ENCODE results near the gene MAP2. TPM values are rescaled to one million over a fixed set of nuclear protein-coding genes. Genes with fewer than 3 reads are reported as not detected.

MAP2 gene
- total RNA-seq, 1 donor from 2014 or later: 57.6 TPM

DNA sequence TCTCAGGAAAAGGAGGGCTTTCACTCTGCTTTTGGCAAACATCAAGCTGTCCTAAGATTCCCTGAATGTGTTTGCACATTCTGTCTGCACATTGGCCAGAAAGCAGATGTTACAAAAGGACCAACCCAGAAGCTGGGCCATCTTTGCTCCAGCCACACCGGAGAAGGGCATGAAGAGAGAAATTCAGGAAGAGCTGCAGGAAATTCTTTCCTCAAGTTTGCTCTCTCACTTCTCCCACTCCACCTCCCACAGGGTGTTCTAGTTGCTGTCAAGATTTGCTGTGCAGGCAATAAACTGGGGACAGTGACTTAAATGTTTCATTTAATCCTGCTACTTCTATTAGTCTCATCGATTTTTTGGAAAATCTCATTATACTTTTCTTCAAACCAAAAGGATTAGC is 210.1 kb downstream of the MAP2 start:
- peaks cover 0 to 2% of the 10 kb centered on the region in 2 donors for H3K4me1 ChIP-seq
- H3K4me3 ChIP-seq: no peak overlapping the region
- TF ChIP-seq, protein P1, sequence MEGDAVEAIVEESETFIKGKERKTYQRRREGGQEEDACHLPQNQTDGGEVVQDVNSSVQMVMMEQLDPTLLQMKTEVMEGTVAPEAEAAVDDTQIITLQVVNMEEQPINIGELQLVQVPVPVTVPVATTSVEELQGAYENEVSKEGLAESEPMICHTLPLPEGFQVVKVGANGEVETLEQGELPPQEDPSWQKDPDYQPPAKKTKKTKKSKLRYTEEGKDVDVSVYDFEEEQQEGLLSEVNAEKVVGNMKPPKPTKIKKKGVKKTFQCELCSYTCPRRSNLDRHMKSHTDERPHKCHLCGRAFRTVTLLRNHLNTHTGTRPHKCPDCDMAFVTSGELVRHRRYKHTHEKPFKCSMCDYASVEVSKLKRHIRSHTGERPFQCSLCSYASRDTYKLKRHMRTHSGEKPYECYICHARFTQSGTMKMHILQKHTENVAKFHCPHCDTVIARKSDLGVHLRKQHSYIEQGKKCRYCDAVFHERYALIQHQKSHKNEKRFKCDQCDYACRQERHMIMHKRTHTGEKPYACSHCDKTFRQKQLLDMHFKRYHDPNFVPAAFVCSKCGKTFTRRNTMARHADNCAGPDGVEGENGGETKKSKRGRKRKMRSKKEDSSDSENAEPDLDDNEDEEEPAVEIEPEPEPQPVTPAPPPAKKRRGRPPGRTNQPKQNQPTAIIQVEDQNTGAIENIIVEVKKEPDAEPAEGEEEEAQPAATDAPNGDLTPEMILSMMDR (IDR thresholded peaks at IDR 0.05): no peak
- no peaks in the 10 kb centered on the region for H3K27me3 ChIP-seq
- no peaks in the 10 kb centered on the region for H3K36me3 ChIP-seq
- intact Hi-C loops (cut with DNase I): no loop called here
- H3K27ac ChIP-seq: no peak overlapping the region
- DNase-seq (ENCODE audit: low spot score in 2 of 2): no peak
- H3K9me3 ChIP-seq: no peaks in the 10 kb centered on the region

DNA sequence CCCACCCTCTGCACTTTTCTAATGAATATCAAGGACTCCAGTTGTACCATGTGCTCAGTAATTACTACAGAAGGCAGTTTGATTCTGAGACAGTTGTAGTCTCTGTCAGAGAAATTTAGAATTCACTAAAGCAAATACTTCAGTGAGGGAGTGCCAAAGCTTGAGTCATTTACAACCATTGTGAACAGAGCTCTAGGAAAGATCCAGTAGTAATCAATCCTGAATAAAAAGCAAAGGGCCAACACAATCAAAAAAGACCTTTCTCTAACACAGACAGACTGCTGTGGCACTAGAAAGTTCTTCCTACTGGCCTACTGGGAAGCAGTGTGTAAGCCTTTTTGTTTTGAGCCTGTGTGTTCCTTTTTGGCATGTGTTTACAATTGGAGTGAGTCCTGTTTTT is 212.2 kb downstream of the MAP2 start:
- TF ChIP-seq, protein P1 (IDR thresholded peaks at IDR 0.05): no peak
- Histone ChIP-seq H3K4me3 (no peak overlapping the region), H3K36me3 (no peaks in the 10 kb centered on the region), H3K4me1 (no peaks in the 10 kb centered on the region), H3K27ac (no peak overlapping the region), H3K27me3 (no peaks in the 10 kb centered on the region), H3K9me3 (no peaks in the 10 kb centered on the region)
- intact Hi-C loops (cut with DNase I): no loop called here
- no peak for DNase-seq (ENCODE audit: low spot score in 2 of 2)

DNA sequence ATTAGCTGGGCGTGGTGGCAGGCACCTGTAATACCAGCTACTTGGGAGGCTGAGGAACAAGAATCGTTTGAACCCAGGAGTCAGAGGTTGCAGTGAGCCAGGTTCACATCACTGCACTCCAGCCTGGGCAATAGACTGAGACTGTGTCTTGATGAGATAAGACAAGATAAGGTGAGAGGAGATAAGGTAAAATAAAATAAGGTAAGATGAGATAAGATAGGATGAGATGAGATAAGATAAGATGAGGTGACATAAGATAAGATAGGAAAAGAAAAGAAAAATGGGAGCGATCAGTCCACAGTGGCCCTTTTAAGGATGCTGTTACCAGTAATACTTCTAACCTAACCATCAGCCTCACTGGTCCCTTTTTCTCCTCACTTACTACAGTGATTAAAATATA is 213.4 kb downstream of the MAP2 start:
- H3K27me3 ChIP-seq: no peaks in the 10 kb centered on the region
- no peak for DNase-seq (ENCODE audit: low spot score in 2 of 2)
- H3K36me3 ChIP-seq: no peaks in the 10 kb centered on the region
- no peak overlapping the region for H3K4me3 ChIP-seq
- H3K27ac ChIP-seq: no peak overlapping the region
- TF ChIP-seq, protein P1 (IDR thresholded peaks at IDR 0.05): no peak
- intact Hi-C loops (cut with DNase I): no loop called here
- H3K9me3 ChIP-seq: no peaks in the 10 kb centered on the region
- H3K4me1 ChIP-seq: no peaks in the 10 kb centered on the region

DNA sequence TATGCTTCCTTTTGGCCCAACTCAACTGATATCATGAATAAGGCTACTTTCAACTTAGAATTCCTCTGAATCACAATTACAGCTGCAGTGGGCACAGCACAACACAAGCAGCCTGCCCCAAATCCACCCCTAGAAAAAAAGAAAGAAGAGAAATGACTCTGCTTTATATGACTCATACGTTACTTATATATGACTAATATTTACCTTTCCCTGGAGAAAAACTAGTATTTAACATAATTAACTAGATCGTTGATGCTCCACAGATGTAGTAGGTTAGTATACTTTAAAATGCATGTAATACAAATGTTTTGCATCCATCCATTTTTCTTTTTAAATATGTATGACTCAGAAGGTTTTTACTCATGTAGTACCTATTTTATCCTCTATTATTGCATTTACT is 214.5 kb downstream of the MAP2 start:
- no peaks in the 10 kb centered on the region for H3K36me3 ChIP-seq
- TF ChIP-seq, protein P1 (IDR thresholded peaks at IDR 0.05): no peak
- H3K4me3 ChIP-seq: no peak overlapping the region
- H3K4me1 ChIP-seq: no peaks in the 10 kb centered on the region
- H3K9me3 ChIP-seq: no peaks in the 10 kb centered on the region
- DNase-seq (ENCODE audit: low spot score in 2 of 2): no peak
- H3K27ac ChIP-seq: no peak overlapping the region
- no peaks in the 10 kb centered on the region for H3K27me3 ChIP-seq
- intact Hi-C loops (cut with DNase I): no loop called here

DNA sequence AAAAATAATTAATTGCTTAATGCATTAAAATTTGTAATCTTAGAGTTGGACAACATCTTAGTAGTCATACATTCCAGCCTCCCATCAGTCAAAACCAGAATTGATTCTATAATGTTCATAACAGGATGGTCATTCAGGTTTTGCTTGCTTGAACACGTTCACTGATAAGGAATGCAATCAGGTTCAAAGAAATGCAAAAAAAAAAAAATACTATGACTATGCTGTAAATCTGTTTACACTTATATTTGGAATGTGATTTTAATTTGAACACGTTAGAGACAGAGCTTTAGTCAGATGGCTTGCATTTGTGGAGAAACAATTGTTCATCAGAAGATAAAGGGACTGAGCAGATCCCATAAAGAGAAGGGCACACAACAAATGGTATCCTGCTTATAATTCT is 216.5 kb downstream of the MAP2 start:
- H3K36me3 ChIP-seq: no peaks in the 10 kb centered on the region
- DNase-seq (ENCODE audit: low spot score in 2 of 2): no peak
- TF ChIP-seq, protein P1 (IDR thresholded peaks at IDR 0.05): no peak
- H3K4me3 ChIP-seq: no peak overlapping the region
- no peaks in the 10 kb centered on the region for H3K27me3 ChIP-seq
- no peaks in the 10 kb centered on the region for H3K4me1 ChIP-seq
- H3K9me3 ChIP-seq: no peaks in the 10 kb centered on the region
- intact Hi-C loops (cut with DNase I): no loop called here
- no peak overlapping the region for H3K27ac ChIP-seq

DNA sequence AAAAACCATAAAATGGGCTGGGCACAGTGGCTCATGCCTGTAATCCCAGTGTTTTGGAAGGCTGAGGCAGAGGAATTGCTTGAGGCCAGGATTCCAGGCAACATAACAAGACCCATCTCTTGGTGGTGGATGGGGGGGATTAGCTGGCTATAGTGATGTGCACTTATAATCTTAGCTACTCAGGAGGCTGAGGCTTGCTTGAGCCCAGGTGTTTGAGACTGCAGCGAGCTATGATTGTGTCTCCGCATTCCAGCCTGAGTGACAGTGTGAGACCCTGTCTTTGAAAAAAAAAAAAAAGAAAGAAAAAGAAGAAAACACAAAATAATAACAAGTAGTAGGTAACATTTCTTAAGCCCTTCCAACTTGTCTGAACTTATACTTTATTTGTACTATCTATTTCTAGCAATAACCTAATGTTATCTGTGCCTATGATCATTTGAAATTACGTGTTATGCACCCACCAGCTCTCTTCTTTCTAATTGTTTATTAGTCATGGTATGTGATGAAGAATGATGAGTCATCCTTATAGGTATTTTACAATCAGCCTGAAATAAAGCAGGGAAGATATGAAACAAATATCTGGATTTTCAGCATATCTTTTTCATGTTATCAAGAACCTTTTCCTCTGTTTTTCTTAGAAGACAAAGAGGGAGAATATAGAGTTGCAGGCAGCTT is 218.4 kb downstream of the MAP2 start:
- H3K27ac ChIP-seq: no peak overlapping the region
- H3K27me3 ChIP-seq: no peaks in the 10 kb centered on the region
- TF ChIP-seq, protein P1 (IDR thresholded peaks at IDR 0.05): no peak
- no peaks in the 10 kb centered on the region for H3K9me3 ChIP-seq
- intact Hi-C loops (cut with DNase I): no loop called here
- no peaks in the 10 kb centered on the region for H3K4me1 ChIP-seq
- no peak overlapping the region for H3K4me3 ChIP-seq
- DNase-seq (ENCODE audit: low spot score in 2 of 2): no peak
- no peaks in the 10 kb centered on the region for H3K36me3 ChIP-seq

All from ascending aorta (tissue), 2 donors.